NCI-H774 (cell line): Measurements from ENCODE around the gene SKA3.
"Not testable (repeated sequence)": the region's sequence is repeated elsewhere in the genome, so short reads cannot be mapped to it uniquely, and the experiment has no call there.

Source experiments
- DNase-seq: peaks from one replicate; lab custom pipeline; 2025; lab: John Stamatoyannopoulos, UW

Gene SKA3

GRCh38 chr13:21176215-21176981 lies at the start of gene SKA3, which contains the start of gene MRPL57:
Gene SKA3 (minus strand): TSS chr13:21176552. CDS start chr13:21176477, 75 bp downstream.
Gene MRPL57 (plus strand): TSS chr13:21176658. CDS start chr13:21176917, 259 bp downstream.
- DNase-seq = peak; percentile 76

- no peak for DNase-seq
Observed at GRCh38 chr13:21225082-21225481, 48.7 kb upstream of the SKA3 start.

GRCh38 chr13:21221268-21221667 lies 44.9 kb upstream of the SKA3 start:
- no peak for DNase-seq

GRCh38 chr13:21219716-21220115 lies 43.4 kb upstream of the SKA3 start:
- not testable (repeated sequence) for DNase-seq

GRCh38 chr13:21219036-21219381 lies 42.7 kb upstream of the SKA3 start:
- no peak for DNase-seq

GRCh38 chr13:21218351-21219035 lies 42.1 kb upstream of the SKA3 start:
- no peak for DNase-seq

- no peak for DNase-seq
Observed at GRCh38 chr13:21216332-21216731, 40.0 kb upstream of the SKA3 start.

- not testable (repeated sequence) for DNase-seq
Observed at GRCh38 chr13:21215419-21215818, 39.1 kb upstream of the SKA3 start.

GRCh38 chr13:21212138-21212775 lies 35.9 kb upstream of the SKA3 start:
- no peak for DNase-seq

GRCh38 chr13:21208652-21209154 lies 32.4 kb upstream of the SKA3 start:
- no peak for DNase-seq

- DNase-seq = no peak
Observed at GRCh38 chr13:21202767-21203531, 26.6 kb upstream of the SKA3 start.

- not testable (repeated sequence) for DNase-seq
Observed at GRCh38 chr13:21201456-21202190, 25.3 kb upstream of the SKA3 start.

GRCh38 chr13:21198391-21198790 lies 22.0 kb upstream of the SKA3 start:
- not testable (repeated sequence) for DNase-seq

GRCh38 chr13:21197606-21198225 lies 21.4 kb upstream of the SKA3 start:
- not testable (repeated sequence) for DNase-seq

- DNase-seq = not testable (repeated sequence)
Observed at GRCh38 chr13:21194756-21195155, 18.4 kb upstream of the SKA3 start.

- not testable (repeated sequence) for DNase-seq
Observed at GRCh38 chr13:21186410-21186809, 10.1 kb upstream of the SKA3 start.

GRCh38 chr13:21181671-21182070 lies 5.3 kb upstream of the SKA3 start:
- no peak for DNase-seq

GRCh38 chr13:21176982-21177284 lies 581 bp upstream of the SKA3 start:
- DNase-seq = no peak

GRCh38 chr13:21175656-21176214 lies 617 bp downstream of the SKA3 start:
- DNase-seq = no peak

- DNase-seq = not testable (repeated sequence)
Observed at GRCh38 chr13:21173767-21174166, 2.6 kb downstream of the SKA3 start.

- DNase-seq = no peak
Observed at GRCh38 chr13:21171420-21171819, 4.9 kb downstream of the SKA3 start.
